Measurements from ENCODE around the gene GRSF1. TPM values are rescaled to one million over a fixed set of nuclear protein-coding genes. Genes with fewer than 3 reads are reported as not detected.
A peak's percentile ranks its signal among the peaks of the same experiment; 100 is the strongest.

Gene GRSF1, protein sequence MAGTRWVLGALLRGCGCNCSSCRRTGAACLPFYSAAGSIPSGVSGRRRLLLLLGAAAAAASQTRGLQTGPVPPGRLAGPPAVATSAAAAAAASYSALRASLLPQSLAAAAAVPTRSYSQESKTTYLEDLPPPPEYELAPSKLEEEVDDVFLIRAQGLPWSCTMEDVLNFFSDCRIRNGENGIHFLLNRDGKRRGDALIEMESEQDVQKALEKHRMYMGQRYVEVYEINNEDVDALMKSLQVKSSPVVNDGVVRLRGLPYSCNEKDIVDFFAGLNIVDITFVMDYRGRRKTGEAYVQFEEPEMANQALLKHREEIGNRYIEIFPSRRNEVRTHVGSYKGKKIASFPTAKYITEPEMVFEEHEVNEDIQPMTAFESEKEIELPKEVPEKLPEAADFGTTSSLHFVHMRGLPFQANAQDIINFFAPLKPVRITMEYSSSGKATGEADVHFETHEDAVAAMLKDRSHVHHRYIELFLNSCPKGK
- total RNA-seq (2014; rRNA removed; shearing (Covaris generic); ENCODE audit: low replicate concordance): 47.0 and 89.6 TPM in 2 replicates

DNA sequence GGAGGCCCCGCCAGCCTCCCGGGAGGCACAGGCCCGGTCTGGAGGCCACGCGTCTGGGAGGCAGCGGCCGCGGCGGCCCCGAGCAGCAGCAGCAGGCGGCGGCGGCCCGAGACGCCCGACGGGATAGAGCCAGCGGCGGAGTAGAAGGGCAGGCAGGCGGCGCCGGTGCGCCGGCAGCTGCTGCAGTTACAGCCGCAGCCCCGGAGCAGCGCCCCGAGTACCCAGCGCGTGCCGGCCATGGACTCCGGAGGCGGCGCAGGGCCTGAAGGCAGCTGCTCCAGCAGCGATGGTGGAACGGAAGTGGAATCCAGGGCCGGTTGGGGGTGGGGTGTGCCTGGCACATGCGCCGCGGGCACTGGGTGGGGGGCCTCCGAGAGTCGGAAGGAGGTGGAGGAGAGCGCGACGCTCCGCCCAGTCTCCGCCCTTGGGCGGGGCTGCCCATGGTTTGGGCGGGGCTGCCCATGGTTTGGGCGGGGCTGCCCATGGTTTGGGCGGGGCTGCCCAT lies at the start of gene GRSF1:
GRSF1 (minus strand) TSS at position 302 of the 505 bp plus-strand sequence; CDS start at position 239, 63 bp downstream.
- peak within 1 kb of the TSS; percentile 89 for H3K4me3 ChIP-seq (ENCODE audit: low read length)
- no peaks in the 10 kb centered on the region for H3K9me3 ChIP-seq (ENCODE audit: low read length)
- H3K27ac ChIP-seq (ENCODE audit: low read length): peak within 1 kb of the TSS; percentile 59

DNA sequence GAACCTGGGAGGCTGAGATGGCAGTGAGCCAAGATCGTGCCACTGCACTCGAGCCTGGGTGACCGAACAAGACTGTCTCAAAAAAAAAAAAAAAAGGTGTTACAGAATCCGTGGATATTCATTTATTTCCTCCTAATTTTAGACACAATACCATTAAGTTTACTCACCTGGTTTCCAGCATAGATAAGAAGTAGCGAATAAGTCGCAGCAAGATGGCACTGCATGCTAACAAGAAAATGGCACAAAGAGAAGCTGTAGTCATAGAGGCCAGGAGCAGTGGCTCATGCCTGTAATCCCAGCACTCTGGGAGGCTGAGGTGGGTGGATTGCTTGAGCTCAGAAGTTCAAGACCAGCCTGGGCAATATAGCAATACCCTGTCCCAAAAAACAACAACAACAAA lies 45.5 kb upstream of the GRSF1 start:
- no peaks in the 10 kb centered on the region for H3K4me1 ChIP-seq (ENCODE audit: low read length)
- no peaks in the 10 kb centered on the region for H3K9me3 ChIP-seq (ENCODE audit: low read length)
- no peaks in the 10 kb centered on the region for H3K79me2 ChIP-seq (ENCODE audit: low read length)
- H3K4me3 ChIP-seq (ENCODE audit: low read length): no peak overlapping the region
- no peak for DNase-seq
- no peak overlapping the region for H3K27ac ChIP-seq (ENCODE audit: low read length)
- no peaks in the 10 kb centered on the region for H4K20me1 ChIP-seq (ENCODE audit: insufficient read depth, low read depth, low read length)
- no peak overlapping the region for H3K9ac ChIP-seq (ENCODE audit: low read length)
- no peaks in the 10 kb centered on the region for H3K27me3 ChIP-seq (ENCODE audit: low read length)
- H3K4me2 ChIP-seq (ENCODE audit: low read depth, low read length, poor library complexity, severe bottlenecking): no peak overlapping the region
- H2AFZ ChIP-seq (ENCODE audit: low read length): no peak overlapping the region
- H3K9me2 ChIP-seq (replicated peaks; ENCODE audit: insufficient read depth, low read length): no peaks in the 10 kb centered on the region
- H3K36me3 ChIP-seq (ENCODE audit: insufficient read depth, low read length): no peaks in the 10 kb centered on the region

More for the DNA sequence above, at the start of gene GRSF1:
- Histone ChIP-seq H3K4me2 (ENCODE audit: low read depth, low read length, poor library complexity, severe bottlenecking) (peak within 1 kb of the TSS; percentile 84), H2AFZ (ENCODE audit: low read length) (peak within 1 kb of the TSS; percentile 20; the same call in 1 of the 2 replicates), H3K27me3 (ENCODE audit: low read length) (no peaks in the 10 kb centered on the region), H3K36me3 (ENCODE audit: insufficient read depth, low read length) (peaks cover 9% of the 10 kb centered on the region; the same call in 1 of the 2 replicates), H4K20me1 (ENCODE audit: insufficient read depth, low read depth, low read length) (peaks cover 29% of the 10 kb centered on the region; the same call in 1 of the 2 replicates), H3K9ac (ENCODE audit: low read length) (peak within 1 kb of the TSS; percentile 92), H3K79me2 (ENCODE audit: low read length) (peaks cover 48% of the 10 kb centered on the region), H3K9me2 (replicated peaks; ENCODE audit: insufficient read depth, low read length) (no peaks in the 10 kb centered on the region), H3K4me1 (ENCODE audit: low read length) (peaks cover 13% of the 10 kb centered on the region; the same call in 1 of the 2 replicates)
- peak; percentile 98 for DNase-seq

DNA sequence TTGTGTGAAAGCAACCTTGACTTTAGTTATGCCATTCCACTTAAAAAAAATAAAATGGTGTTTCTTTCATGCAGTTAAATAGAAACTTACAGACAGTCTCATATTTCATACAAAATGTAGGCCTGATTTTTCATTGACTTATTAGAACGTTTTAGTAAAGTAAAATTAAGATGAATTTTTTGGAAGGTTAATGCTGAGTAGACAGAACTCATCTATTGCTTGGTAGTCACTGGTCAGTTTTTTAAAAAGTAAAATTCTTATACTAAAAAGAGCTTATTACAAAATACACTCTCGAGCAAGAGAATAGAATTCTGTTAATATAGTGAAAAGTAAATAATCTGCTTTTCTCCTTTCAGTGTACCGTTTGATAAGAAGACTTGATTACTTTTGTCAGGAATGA lies 41.0 kb upstream of the GRSF1 start:
- no peaks in the 10 kb centered on the region for H3K27me3 ChIP-seq (ENCODE audit: low read length)
- H3K4me3 ChIP-seq (ENCODE audit: low read length): no peak overlapping the region
- peaks cover 6% of the 10 kb centered on the region for H3K4me1 ChIP-seq (ENCODE audit: low read length)
- no peaks in the 10 kb centered on the region for H3K9me3 ChIP-seq (ENCODE audit: low read length)
- no peaks in the 10 kb centered on the region for H4K20me1 ChIP-seq (ENCODE audit: insufficient read depth, low read depth, low read length)
- no peak overlapping the region for H3K4me2 ChIP-seq (ENCODE audit: low read depth, low read length, poor library complexity, severe bottlenecking)
- H3K36me3 ChIP-seq (ENCODE audit: insufficient read depth, low read length): no peaks in the 10 kb centered on the region
- no peak for DNase-seq
- H3K9ac ChIP-seq (ENCODE audit: low read length): no peak overlapping the region
- H3K79me2 ChIP-seq (ENCODE audit: low read length): no peaks in the 10 kb centered on the region
- H3K9me2 ChIP-seq (replicated peaks; ENCODE audit: insufficient read depth, low read length): no peaks in the 10 kb centered on the region
- no peak overlapping the region for H3K27ac ChIP-seq (ENCODE audit: low read length)
- H2AFZ ChIP-seq (ENCODE audit: low read length): no peak overlapping the region

DNA sequence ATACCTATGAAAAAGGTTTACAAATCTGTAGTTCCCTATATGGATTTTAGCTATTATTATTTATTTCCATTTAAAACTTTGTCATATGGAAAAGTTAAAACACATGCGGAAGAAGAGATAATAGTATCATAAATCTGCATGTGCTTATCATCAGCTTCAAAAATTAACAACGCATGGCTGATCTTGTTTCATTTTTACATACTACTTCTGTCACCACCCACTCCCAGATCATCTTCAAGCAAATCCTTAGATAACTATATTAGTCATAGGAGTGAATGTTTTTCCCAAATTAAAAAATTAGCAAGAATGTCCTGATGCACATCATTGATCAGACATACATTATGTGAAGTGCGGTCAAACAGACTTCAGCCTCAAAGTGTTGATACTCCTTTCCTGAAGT lies 37.9 kb upstream of the GRSF1 start:
- H3K4me2 ChIP-seq (ENCODE audit: low read depth, low read length, poor library complexity, severe bottlenecking): no peak overlapping the region
- peak overlapping the region; percentile 62; the same call in 1 of the 2 replicates for H2AFZ ChIP-seq (ENCODE audit: low read length)
- H3K36me3 ChIP-seq (ENCODE audit: insufficient read depth, low read length): no peaks in the 10 kb centered on the region
- H4K20me1 ChIP-seq (ENCODE audit: insufficient read depth, low read depth, low read length): no peaks in the 10 kb centered on the region
- H3K27me3 ChIP-seq (ENCODE audit: low read length): no peaks in the 10 kb centered on the region
- no peak overlapping the region for H3K4me3 ChIP-seq (ENCODE audit: low read length)
- no peaks in the 10 kb centered on the region for H3K9me3 ChIP-seq (ENCODE audit: low read length)
- no peaks in the 10 kb centered on the region for H3K9me2 ChIP-seq (replicated peaks; ENCODE audit: insufficient read depth, low read length)
- H3K79me2 ChIP-seq (ENCODE audit: low read length): no peaks in the 10 kb centered on the region
- no peak overlapping the region for H3K9ac ChIP-seq (ENCODE audit: low read length)
- DNase-seq: no peak
- peaks cover 22% of the 10 kb centered on the region for H3K4me1 ChIP-seq (ENCODE audit: low read length)
- no peak overlapping the region for H3K27ac ChIP-seq (ENCODE audit: low read length)

DNA sequence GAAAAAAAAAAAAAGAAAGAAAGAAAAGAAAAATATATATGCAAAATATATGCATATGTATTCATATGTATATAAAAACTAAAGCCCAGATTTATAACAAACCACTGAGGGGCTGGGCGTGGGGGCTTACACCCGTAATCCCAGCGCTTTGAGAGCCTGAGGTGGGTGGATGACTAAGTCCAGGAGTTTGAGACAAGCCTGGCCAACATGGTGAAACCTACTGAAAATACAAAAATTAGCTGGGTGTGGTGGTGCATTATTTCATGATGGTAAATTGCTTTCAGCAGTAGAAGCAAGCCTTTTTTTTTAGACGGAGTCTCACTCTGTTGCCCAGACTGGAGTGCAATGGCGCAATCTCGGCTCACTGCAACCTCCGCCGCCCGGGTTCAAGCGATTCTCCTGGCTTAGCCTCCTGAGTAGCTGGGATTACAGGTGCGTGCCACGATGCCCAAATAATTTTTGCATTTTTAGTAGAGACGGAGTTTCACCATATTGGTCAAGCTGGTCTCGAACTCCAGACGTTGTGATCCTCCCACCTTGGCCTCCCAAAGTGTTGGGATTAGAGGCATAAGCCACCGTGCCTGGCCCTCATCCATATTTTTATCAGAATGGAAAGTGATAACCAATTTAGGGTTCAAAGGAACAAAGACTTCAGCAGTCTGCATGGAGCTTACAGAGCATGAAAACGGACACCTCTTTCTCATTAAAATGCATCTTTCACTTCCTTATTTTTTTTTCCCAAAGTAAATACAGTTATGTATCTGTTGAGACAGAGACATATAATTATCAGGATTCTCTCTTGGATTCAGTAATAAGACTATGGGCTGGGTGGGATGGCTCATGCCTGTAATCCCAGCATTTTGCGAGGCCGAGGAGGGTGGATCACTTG lies 34.8 kb upstream of the GRSF1 start:
- peak overlapping the region; percentile 62 for H3K4me3 ChIP-seq (ENCODE audit: low read length)
- peak overlapping the region; percentile 94 for H2AFZ ChIP-seq (ENCODE audit: low read length)

DNA sequence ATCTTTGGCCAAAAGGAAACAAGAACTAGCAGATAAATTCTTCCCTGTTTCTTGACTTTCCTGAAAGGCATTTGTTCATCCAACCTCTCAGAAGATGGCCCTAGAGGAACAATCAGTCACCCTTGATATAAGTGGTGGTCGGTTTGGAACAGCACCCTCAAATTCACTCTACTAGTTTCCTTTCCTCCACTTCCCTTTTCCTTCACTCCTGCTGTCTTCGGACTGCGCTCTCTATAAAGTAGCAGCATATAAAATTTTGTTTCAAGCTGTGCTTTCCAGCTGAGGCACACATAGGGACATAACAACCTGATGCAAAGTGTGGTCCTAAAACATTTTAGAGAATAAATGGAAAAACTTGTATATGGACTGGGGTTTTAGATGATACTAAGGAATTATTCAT lies 33.5 kb upstream of the GRSF1 start:
- Histone ChIP-seq H3K4me2 (ENCODE audit: low read depth, low read length, poor library complexity, severe bottlenecking) (no peak overlapping the region), H3K36me3 (ENCODE audit: insufficient read depth, low read length) (no peaks in the 10 kb centered on the region), H3K27ac (ENCODE audit: low read length) (no peak overlapping the region), H3K9ac (ENCODE audit: low read length) (no peak overlapping the region), H3K9me3 (ENCODE audit: low read length) (no peaks in the 10 kb centered on the region), H3K4me3 (ENCODE audit: low read length) (no peak overlapping the region), H3K9me2 (replicated peaks; ENCODE audit: insufficient read depth, low read length) (no peaks in the 10 kb centered on the region), H4K20me1 (ENCODE audit: insufficient read depth, low read depth, low read length) (no peaks in the 10 kb centered on the region), H2AFZ (ENCODE audit: low read length) (no peak overlapping the region; the same call in 1 of the 2 replicates), H3K4me1 (ENCODE audit: low read length) (peaks cover 22% of the 10 kb centered on the region), H3K27me3 (ENCODE audit: low read length) (no peaks in the 10 kb centered on the region), H3K79me2 (ENCODE audit: low read length) (no peaks in the 10 kb centered on the region)
- no peak for DNase-seq

More for the DNA sequence above, 34.8 kb upstream of the GRSF1 start:
- H3K9me3 ChIP-seq (ENCODE audit: low read length): no peaks in the 10 kb centered on the region
- H4K20me1 ChIP-seq (ENCODE audit: insufficient read depth, low read depth, low read length): no peaks in the 10 kb centered on the region
- H3K4me1 ChIP-seq (ENCODE audit: low read length): peaks cover 22% of the 10 kb centered on the region
- DNase-seq: peak; percentile 63
- H3K27ac ChIP-seq (ENCODE audit: low read length): no peak overlapping the region
- H3K9me2 ChIP-seq (replicated peaks; ENCODE audit: insufficient read depth, low read length): no peaks in the 10 kb centered on the region
- peak overlapping the region; percentile 74 for H3K4me2 ChIP-seq (ENCODE audit: low read depth, low read length, poor library complexity, severe bottlenecking)
- H3K27me3 ChIP-seq (ENCODE audit: low read length): no peaks in the 10 kb centered on the region
- H3K36me3 ChIP-seq (ENCODE audit: insufficient read depth, low read length): no peaks in the 10 kb centered on the region
- no peaks in the 10 kb centered on the region for H3K79me2 ChIP-seq (ENCODE audit: low read length)
- peak overlapping the region; percentile 47 for H3K9ac ChIP-seq (ENCODE audit: low read length)

DNA sequence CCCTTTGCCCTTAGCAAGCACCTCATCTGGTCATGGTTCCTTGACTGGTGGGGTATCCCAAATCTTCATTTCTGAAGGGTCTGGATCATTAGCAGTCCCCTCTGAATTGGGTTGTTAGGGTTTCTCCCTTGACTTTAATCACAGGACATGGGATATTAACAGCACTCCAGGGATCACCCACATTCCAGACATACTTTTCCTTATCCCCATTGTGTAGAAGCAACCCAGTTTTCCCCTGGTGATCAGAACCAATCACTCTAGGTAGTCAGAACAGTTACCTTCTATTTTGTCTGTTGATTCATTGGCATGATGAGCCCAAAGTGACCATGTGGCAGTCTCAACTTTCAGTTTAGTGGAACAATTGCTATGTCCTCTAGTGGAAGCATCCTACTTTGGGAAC lies 29.1 kb upstream of the GRSF1 start:
- no peaks in the 10 kb centered on the region for H3K9me2 ChIP-seq (replicated peaks; ENCODE audit: insufficient read depth, low read length)
- DNase-seq: no peak
- H3K9me3 ChIP-seq (ENCODE audit: low read length): no peaks in the 10 kb centered on the region
- H3K79me2 ChIP-seq (ENCODE audit: low read length): no peaks in the 10 kb centered on the region
- H3K4me3 ChIP-seq (ENCODE audit: low read length): no peak overlapping the region
- H2AFZ ChIP-seq (ENCODE audit: low read length): no peak overlapping the region
- H3K36me3 ChIP-seq (ENCODE audit: insufficient read depth, low read length): no peaks in the 10 kb centered on the region
- no peaks in the 10 kb centered on the region for H4K20me1 ChIP-seq (ENCODE audit: insufficient read depth, low read depth, low read length)
- no peaks in the 10 kb centered on the region for H3K4me1 ChIP-seq (ENCODE audit: low read length)
- no peaks in the 10 kb centered on the region for H3K27me3 ChIP-seq (ENCODE audit: low read length)
- H3K9ac ChIP-seq (ENCODE audit: low read length): no peak overlapping the region
- no peak overlapping the region for H3K4me2 ChIP-seq (ENCODE audit: low read depth, low read length, poor library complexity, severe bottlenecking)
- no peak overlapping the region for H3K27ac ChIP-seq (ENCODE audit: low read length)

All from Karpas-422 (cell line).